BLaER1 treated with 17β-estradiol and CSF1 and Interleukin-3, amounts not matched to agents 10 nM and 100 nM (cell line): ENCODE results near the gene SYNRG.
"Not testable (repeated sequence)": the region's sequence is repeated elsewhere in the genome, so short reads cannot be mapped to it uniquely, and the experiment has no call there.

Source experiments
- H3K27ac ChIP-seq, 11 experiments: shearing (Covaris generic); formaldehyde crosslinking; 2 replicates each; pipeline ENCODE4 v1.8.1; 2022
- H3K27me3 ChIP-seq, 11 experiments: shearing (Covaris generic); formaldehyde crosslinking; 2 replicates each; pipeline ENCODE4 v1.8.1; 2022
- H3K36me3 ChIP-seq, 11 experiments: shearing (Covaris generic); formaldehyde crosslinking; 2 replicates each; pipeline ENCODE4 v1.8.1; 2022
- H3K4me1 ChIP-seq, 10 experiments: shearing (Covaris generic); formaldehyde crosslinking; 2 replicates each; pipeline ENCODE4 v1.8.1; 2022
- H3K4me2 ChIP-seq, 11 experiments: shearing (Covaris generic); formaldehyde crosslinking; 2 replicates each; pipeline ENCODE4 v1.8.1; 2022
- H3K4me3 ChIP-seq, 10 experiments: shearing (Covaris generic); formaldehyde crosslinking; 2 replicates each; pipeline ENCODE4 v1.8.1; 2022
- H3K9ac ChIP-seq, 11 experiments: shearing (Covaris generic); formaldehyde crosslinking; 2 replicates each; pipeline ENCODE4 v1.8.1; 2022
- H3K9me3 ChIP-seq, 11 experiments: shearing (Covaris generic); formaldehyde crosslinking; replicated peaks in 1 of 11; 2 replicates each; pipeline ENCODE4 v1.8.1; 2022
- H4K20me1 ChIP-seq, 11 experiments: shearing (Covaris generic); formaldehyde crosslinking; 2 replicates each; pipeline ENCODE4 v1.8.1; 2022
- Cebpa-rat ChIP-seq, 11 experiments: shearing (Covaris generic); IDR thresholded peaks; 2 replicates each; pipeline ENCODE4 v1.8.1; 2022

SYNRG gene

DNA sequence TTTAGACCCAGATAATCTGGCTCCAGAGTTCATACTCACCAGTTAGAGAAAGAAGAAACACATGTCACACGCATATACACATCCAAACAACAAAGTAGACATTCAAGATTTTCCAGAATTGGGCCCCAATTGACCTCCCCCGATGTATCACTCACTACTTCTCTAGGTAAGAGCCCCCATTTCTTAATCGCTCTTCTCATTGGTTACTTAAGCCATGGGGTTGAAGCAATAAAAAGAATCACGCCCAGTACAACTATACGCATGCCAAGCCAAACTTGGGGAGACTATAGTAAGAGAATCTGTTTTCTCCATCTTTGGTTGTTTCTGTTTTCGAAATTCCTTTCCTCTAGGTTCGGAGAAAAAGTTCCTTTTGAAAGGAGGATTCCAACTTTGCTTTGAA is 33.5 kb upstream of the SYNRG start:
- Histone ChIP-seq H3K4me1 (peaks cover 33 to 47% (median 37%) of the 10 kb centered on the region in 10 experiments), H3K4me3 (peak overlapping the region; percentile 79 to 95 (median 86)), H3K36me3 (peaks cover 30 to 43% (median 40%) of the 10 kb centered on the region in 11 experiments), H3K27me3 (no peaks in the 10 kb centered on the region), H3K4me2 (peak overlapping the region; percentile 75 to 96 (median 88)), H4K20me1 (peaks cover 0 to 48% (median 25%) of the 10 kb centered on the region in 11 experiments; a peak in 18 of 22 replicates), H3K9ac (peak overlapping the region; percentile 86 to 96 (median 93)), H3K9me3 (no peaks in the 10 kb centered on the region), H3K27ac (peak overlapping the region; percentile 79 to 93 (median 88))
- TF ChIP-seq Cebpa-rat (IDR thresholded peaks at IDR 0.05), result no peak

DNA sequence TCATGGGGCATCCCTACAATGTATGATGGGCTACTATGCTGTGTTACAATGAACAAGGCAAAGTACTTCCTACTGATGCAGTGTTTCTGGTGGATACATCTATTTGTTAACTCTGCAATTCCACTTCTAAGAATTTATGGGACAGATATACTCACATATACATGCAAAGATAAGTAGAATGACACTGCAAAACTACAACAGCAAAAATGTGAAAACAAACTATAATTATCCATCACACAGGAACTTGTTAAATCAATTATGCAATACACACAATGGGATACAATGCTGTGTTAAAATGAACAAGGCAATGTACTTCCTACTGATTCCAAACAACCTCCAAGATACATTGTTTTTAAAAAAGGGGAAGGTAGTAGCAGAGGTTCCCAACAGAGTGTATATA is 30.8 kb upstream of the SYNRG start:
- H3K9me3 ChIP-seq, result no peaks in the 10 kb centered on the region
- peaks cover 33 to 45% (median 37%) of the 10 kb centered on the region in 10 experiments for H3K4me1 ChIP-seq
- TF ChIP-seq Cebpa-rat (IDR thresholded peaks at IDR 0.05), result 0 out of 22 replicates have a peak, but pooled peaks of 1 of the 11 experiments have one; percentile 15
- H3K36me3 ChIP-seq, result peaks cover 57 to 70% (median 65%) of the 10 kb centered on the region in 11 experiments
- H3K9ac ChIP-seq, result peak overlapping the region in 3 of 11 experiments; percentile 5 to 18 (median 11); a peak in 3 of 22 replicates
- H4K20me1 ChIP-seq, result peaks cover 0 to 71% (median 25%) of the 10 kb centered on the region in 11 experiments; a peak in 18 of 22 replicates
- H3K27me3 ChIP-seq, result no peaks in the 10 kb centered on the region
- peak overlapping the region in 5 of 11 experiments; percentile 6 to 49 (median 37); a peak in 7 of 22 replicates for H3K27ac ChIP-seq
- H3K4me3 ChIP-seq, result peak overlapping the region in 1 of 10 experiments; percentile 34; a peak in 1 of 20 replicates
- peak overlapping the region in 8 of 11 experiments; percentile 11 to 96 (median 86); a peak in 16 of 22 replicates for H3K4me2 ChIP-seq

DNA sequence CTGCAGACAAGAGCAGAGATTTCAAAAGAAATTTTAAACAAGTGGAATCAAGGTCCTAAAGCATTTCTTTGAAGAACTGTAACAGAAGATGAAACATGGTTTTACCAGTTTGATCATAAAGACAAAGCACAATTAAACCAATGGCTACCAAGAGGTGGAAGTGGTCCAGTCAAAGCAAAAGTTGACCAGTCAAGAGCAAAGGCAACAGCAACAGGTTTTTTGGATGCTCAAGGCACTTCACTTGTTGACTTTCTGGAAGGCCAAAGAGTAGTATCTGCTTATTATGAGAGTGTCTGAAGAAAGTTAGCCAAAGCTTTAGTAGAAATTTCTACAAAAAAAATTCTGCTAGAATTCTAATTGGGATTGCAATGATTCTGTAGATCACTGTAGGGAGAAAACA is 28.7 kb upstream of the SYNRG start:
- no peak overlapping the region for H3K4me3 ChIP-seq
- peaks cover 3 to 85% (median 38%) of the 10 kb centered on the region in 11 experiments; a peak in 18 of 22 replicates for H4K20me1 ChIP-seq
- H3K4me1 ChIP-seq, result peaks cover 28 to 40% (median 32%) of the 10 kb centered on the region in 10 experiments
- no peak overlapping the region for H3K4me2 ChIP-seq
- TF ChIP-seq Cebpa-rat (IDR thresholded peaks at IDR 0.05), result no peak
- peaks cover 77 to 91% (median 85%) of the 10 kb centered on the region in 11 experiments for H3K36me3 ChIP-seq
- H3K27me3 ChIP-seq, result no peaks in the 10 kb centered on the region
- no peak overlapping the region for H3K27ac ChIP-seq
- H3K9ac ChIP-seq, result no peak overlapping the region
- H3K9me3 ChIP-seq, result no peaks in the 10 kb centered on the region

DNA sequence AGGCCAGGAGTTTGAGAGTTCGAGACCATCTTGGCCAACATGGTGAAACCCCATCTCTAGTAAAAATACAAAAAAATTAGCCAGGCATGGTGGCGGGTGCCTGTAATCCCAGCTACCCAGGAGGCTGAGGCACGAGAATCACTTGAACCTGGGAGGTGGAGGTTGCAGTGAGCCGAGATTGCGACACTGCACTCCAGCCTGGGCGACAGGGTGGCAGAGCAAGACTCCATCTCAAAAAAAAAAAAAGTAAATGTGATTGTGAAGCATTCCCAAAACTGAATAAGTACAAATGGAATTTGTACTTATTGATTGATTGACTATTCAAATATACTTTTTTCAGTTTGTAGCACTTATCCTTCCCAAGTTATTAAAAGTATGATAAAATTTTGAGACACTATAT is 7.2 kb upstream of the SYNRG start:
- not testable (repeated sequence) for H3K27ac ChIP-seq, H3K27me3 ChIP-seq, H3K9ac ChIP-seq, H3K4me1 ChIP-seq, H3K4me3 ChIP-seq, H3K9me3 ChIP-seq, H3K4me2 ChIP-seq, H4K20me1 ChIP-seq
- peaks cover 90 to 96% (median 95%) of the 10 kb centered on the region in 11 experiments for H3K36me3 ChIP-seq
- peak in 2 of 11 experiments; percentile 5 to 8; a peak in 1 of 22 replicates for TF ChIP-seq Cebpa-rat (IDR thresholded peaks at IDR 0.05)

DNA sequence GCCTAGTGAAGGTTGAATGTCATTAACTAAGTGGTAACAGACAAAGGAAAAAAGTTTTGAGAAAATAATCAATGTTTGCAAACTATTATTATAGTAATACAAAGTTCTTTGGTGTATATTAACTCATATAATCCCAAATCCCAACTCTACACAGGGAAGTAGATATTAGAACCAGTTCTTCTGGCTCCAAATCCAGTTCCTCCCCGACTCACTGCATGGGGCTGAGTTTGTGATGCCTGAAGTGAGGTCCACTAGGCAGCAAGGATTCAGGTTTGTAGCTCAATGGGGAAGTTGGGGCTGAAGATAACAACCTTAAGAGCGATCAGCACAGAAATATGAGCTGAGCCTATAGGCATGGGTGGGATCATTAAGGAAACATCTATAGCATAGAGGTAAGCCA is 5.6 kb upstream of the SYNRG start:
- Histone ChIP-seq H3K27ac (no peak overlapping the region), H4K20me1 (no peaks in the 10 kb centered on the region; a peak in 1 of 22 replicates), H3K27me3 (no peaks in the 10 kb centered on the region), H3K4me3 (no peak overlapping the region), H3K4me2 (no peak overlapping the region), H3K9ac (no peak overlapping the region), H3K9me3 (no peaks in the 10 kb centered on the region), H3K4me1 (peaks cover 3 to 13% (median 6%) of the 10 kb centered on the region in 10 experiments; a peak in 16 of 20 replicates), H3K36me3 (peaks cover 74 to 80% (median 79%) of the 10 kb centered on the region in 11 experiments)
- no peak for TF ChIP-seq Cebpa-rat (IDR thresholded peaks at IDR 0.05)

DNA sequence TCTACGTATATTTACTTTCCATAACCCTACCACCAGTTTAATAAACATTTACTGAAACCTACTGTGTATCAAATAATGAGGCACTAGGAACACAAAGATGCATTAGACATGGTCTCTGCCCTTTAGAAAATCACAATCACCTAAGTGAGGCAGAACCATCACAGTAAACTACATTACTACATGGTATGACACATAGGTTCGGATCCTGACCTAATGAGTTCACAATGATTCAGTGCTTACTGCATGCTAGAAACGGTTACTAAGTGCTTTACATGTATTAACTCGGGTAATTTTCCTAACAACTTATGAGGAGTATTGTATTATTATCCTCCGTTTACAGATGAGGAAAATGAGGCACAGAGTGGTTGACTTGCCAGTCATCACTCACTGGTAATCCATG is 5.2 kb upstream of the SYNRG start:
- no peaks in the 10 kb centered on the region for H3K9me3 ChIP-seq
- H3K27me3 ChIP-seq, result no peaks in the 10 kb centered on the region
- H4K20me1 ChIP-seq, result no peaks in the 10 kb centered on the region; a peak in 1 of 22 replicates
- no peak overlapping the region for H3K9ac ChIP-seq
- no peak overlapping the region for H3K4me2 ChIP-seq
- no peak overlapping the region for H3K27ac ChIP-seq
- H3K4me1 ChIP-seq, result peaks cover 6 to 15% (median 9%) of the 10 kb centered on the region in 10 experiments; a peak in 16 of 20 replicates
- H3K36me3 ChIP-seq, result peaks cover 70 to 76% (median 75%) of the 10 kb centered on the region in 11 experiments
- H3K4me3 ChIP-seq, result no peak overlapping the region
- TF ChIP-seq Cebpa-rat (IDR thresholded peaks at IDR 0.05), result no peak

DNA sequence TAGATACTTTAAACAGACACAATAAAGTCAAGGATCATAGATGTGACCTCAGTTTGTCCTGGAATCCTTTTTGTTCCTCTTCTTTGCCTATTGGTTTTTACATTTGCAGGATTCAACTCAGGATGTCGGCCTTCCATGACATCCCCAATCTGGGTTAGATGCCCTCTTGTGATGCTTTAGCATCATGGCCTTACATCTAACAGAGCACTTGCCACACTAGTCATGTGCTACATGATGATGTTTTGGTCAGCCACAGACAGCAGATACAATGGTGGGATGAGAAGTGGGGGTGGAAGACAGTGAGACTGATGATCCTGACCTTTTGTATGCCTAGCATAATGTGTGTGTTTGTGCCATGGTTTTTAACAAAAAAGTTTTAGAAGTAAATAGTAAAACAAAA is 1.8 kb upstream of the SYNRG start:
- Histone ChIP-seq H3K9me3 (no peaks in the 10 kb centered on the region), H3K9ac (no peak overlapping the region), H3K4me3 (no peak overlapping the region), H3K4me2 (no peak overlapping the region), H3K27ac (peak overlapping the region in 3 of 11 experiments; percentile 94 to 98 (median 95); a peak in 2 of 22 replicates), H3K4me1 (peaks cover 23 to 34% (median 28%) of the 10 kb centered on the region in 10 experiments), H3K36me3 (peaks cover 38 to 45% (median 41%) of the 10 kb centered on the region in 11 experiments), H4K20me1 (peaks cover 0 to 18% (median 0%) of the 10 kb centered on the region in 11 experiments; a peak in 7 of 22 replicates), H3K27me3 (no peaks in the 10 kb centered on the region)
- TF ChIP-seq Cebpa-rat (IDR thresholded peaks at IDR 0.05), result no peak

DNA sequence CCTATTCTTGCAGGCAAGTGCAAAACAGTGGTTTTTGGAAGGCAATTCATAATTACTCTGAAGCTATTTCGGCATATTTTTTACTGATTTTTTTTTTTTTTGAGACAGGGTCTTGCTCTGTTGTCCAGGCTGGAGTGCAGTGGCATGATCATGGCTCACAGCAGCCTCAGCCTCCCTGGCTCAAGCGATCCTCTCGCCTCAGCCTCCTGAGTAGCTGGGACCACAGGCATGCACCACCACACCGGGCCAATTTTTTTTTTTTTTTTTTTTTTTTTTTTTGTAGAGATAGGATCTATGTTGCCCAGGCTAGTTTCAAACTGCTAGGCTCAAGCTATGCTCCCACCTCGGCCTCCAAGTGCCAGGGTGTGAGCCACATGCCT is 813 bp upstream of the SYNRG start:
- H3K9me3 ChIP-seq, H3K27me3 ChIP-seq: not testable (repeated sequence)
- Histone ChIP-seq H3K4me3 (peak overlapping the region; percentile 76 to 98 (median 90)), H3K4me2 (peak overlapping the region; percentile 68 to 92 (median 82)), H4K20me1 (peaks cover 0 to 28% (median 0%) of the 10 kb centered on the region in 11 experiments; a peak in 7 of 22 replicates), H3K4me1 (peaks cover 28 to 43% (median 33%) of the 10 kb centered on the region in 10 experiments), H3K9ac (peak overlapping the region; percentile 93 to 98 (median 96); a peak in 21 of 22 replicates), H3K36me3 (peaks cover 32 to 45% (median 39%) of the 10 kb centered on the region in 11 experiments), H3K27ac (peak overlapping the region; percentile 91 to 99 (median 96); a peak in 21 of 22 replicates)

DNA sequence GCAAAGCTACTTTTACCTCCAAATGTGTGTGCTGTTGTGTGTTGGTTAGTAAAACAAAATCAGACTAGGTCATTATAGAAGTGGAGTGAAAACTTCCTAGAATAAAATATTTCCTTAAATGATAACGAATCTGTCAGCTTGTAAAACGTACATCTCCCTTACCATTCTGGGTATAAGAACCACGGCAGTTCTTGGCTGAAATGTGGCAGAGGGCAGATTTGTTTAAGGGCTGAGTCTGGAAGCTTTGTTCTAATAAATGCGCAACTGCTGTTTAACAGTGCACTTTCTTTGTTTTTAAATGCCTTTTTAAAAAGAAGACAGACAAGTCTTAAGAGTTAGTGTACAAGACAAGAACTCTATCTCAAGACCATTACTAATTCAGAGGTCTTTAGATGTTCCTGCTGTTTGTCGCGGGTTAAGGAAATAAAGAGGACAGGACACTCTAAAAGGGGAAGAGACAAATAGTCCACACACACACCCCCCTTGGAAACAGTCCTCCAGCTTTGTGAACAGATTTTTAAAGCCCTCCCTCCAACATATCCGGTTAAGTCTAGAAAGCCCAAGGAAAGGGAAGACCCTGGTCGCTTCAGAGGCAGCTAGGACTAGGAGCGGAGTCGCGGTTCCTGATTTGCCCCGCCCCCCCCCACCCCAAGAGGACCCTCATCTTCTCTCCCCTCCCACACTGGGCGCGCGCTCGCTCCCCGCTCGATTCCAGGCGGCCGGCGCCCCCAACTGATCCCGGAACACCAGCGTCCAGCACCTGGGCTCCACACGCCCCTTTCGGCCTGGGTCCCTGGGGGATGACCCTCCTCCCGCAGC is 658 bp downstream of the SYNRG start:
- H3K4me2 ChIP-seq, result peak overlapping the region; percentile 82 to 100 (median 92)
- H3K9ac ChIP-seq, result peak overlapping the region; percentile 93 to 98 (median 96)
- peaks cover 0 to 43% (median 0%) of the 10 kb centered on the region in 11 experiments; a peak in 8 of 22 replicates for H4K20me1 ChIP-seq
- H3K4me3 ChIP-seq, result peak overlapping the region; percentile 76 to 98 (median 90)
- H3K4me1 ChIP-seq, result peaks cover 28 to 43% (median 33%) of the 10 kb centered on the region in 10 experiments
- peaks cover 0 to 18% (median 14%) of the 10 kb centered on the region in 11 experiments; a peak in 19 of 22 replicates for H3K9me3 ChIP-seq
- no peak for TF ChIP-seq Cebpa-rat (IDR thresholded peaks at IDR 0.05)
- peak overlapping the region; percentile 91 to 99 (median 96) for H3K27ac ChIP-seq
- peaks cover 31 to 45% (median 39%) of the 10 kb centered on the region in 11 experiments for H3K36me3 ChIP-seq
- no peaks in the 10 kb centered on the region for H3K27me3 ChIP-seq
